ENCODE measurements around the gene GPR75. TPM values are rescaled to one million over a fixed set of nuclear protein-coding genes. Genes with fewer than 3 reads are reported as not detected.

The GPR75 gene
- total RNA-seq: 1 to 10 TPM; 1.4 to 1.7 TPM

DNA sequence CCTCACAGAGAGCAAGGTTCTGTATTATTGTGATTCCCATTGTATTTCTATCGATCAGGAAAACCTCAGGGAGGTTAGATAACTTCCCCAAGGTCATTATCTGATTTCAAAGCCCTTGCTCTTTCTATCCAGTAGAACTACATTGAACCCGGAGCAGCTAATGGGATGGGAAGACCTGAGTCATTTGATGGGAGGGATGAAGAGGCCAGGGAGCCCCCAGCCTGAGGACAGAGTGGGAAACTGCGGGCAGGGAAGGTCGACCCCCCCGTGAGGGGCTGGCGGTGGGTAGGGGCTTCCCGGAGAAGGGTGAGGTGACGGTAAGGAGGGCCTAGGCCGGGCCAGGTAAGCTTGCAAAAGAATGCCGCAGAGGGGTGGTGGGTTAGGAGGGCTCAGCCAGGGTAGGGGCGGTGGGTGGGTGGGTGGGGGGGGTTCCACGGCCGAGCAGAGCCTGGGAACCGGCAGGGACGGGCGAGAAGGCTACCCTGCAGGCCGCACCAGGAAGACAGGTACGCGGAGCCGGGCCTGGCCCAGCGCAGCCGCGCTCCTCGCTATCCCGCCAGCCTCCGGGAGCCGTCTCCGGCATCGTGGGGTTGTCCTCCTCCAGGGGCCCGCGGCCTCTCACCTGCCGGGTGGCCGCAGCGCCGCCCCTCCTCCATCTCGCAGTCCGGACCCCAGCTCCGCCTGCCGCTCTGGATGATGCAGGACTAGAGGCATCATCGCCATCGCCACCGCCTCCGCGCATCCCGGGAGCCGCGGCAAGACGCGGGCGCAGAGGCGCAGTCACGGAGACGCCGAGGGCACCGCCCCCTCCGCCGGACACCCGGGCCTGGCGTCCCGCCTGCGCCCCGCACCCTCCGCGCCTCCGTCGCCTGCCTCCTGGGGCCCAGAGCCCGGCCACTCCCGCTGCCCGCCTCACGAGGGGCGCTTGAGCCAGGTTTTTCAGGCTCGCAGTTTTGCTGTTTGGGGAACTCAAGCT is at the start of gene GPR75:
Gene GPR75, minus strand, starts transcription at position 762 of the 976 bp plus-strand sequence. CDS start 5,211 bp downstream, outside the sequence.
- Mint-ChIP-seq H3K36me3 (ENCODE audit: low read depth) (peaks cover 12% of the 10 kb centered on the region), H3K27me3 (no peaks in the 10 kb centered on the region), H3K4me1 (no peaks in the 10 kb centered on the region), H3K9me3 (no peaks in the 10 kb centered on the region), H3K4me3 (no peak within 1 kb of the TSS), H3K27ac (no peak within 1 kb of the TSS)
- DNase-seq: no peak
- ChIA-PET POLR2A (no interaction called here), CTCF (no interaction called here)

DNA sequence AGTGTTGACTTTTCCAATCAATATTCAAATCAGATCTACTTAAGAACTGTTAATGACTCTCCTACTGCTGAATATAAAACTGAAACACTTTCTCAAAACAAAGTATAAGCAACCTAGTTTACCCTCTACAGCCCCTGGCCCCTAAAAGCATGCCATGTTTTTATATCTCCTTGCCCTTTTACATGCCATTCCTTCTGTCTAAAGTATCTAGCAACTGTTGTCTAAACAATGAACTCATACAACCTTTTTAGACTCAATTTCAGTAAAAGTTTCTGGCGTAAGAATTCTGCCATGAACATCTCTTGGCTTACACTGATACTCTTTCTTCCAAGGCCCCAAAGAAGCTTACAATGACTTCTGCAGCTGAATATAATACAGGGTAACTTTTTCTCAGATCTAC is 47.8 kb upstream of the GPR75 start:
- no peaks in the 10 kb centered on the region for H3K4me1 Mint-ChIP-seq
- POLR2A ChIA-PET: no interaction called here

GRCh38 chr2:53905396-53905795 is 45.6 kb upstream of the GPR75 start:
- H3K4me3 Mint-ChIP-seq: no peak overlapping the region
- H3K4me1 Mint-ChIP-seq: no peaks in the 10 kb centered on the region
- no peaks in the 10 kb centered on the region for H3K27me3 Mint-ChIP-seq
- DNase-seq: no peak
- POLR2A ChIA-PET: no interaction called here
- H3K9me3 Mint-ChIP-seq: no peaks in the 10 kb centered on the region
- H3K36me3 Mint-ChIP-seq (ENCODE audit: low read depth): peaks cover 56% of the 10 kb centered on the region
- no peak overlapping the region for H3K27ac Mint-ChIP-seq
- CTCF ChIA-PET: no interaction called here

More for the DNA sequence above, 47.8 kb upstream of the GPR75 start:
- no peak for DNase-seq
- H3K27ac Mint-ChIP-seq: no peak overlapping the region
- peaks cover 45% of the 10 kb centered on the region for H3K36me3 Mint-ChIP-seq (ENCODE audit: low read depth)
- CTCF ChIA-PET: no interaction called here
- H3K9me3 Mint-ChIP-seq: no peaks in the 10 kb centered on the region
- no peaks in the 10 kb centered on the region for H3K27me3 Mint-ChIP-seq
- no peak overlapping the region for H3K4me3 Mint-ChIP-seq

DNA sequence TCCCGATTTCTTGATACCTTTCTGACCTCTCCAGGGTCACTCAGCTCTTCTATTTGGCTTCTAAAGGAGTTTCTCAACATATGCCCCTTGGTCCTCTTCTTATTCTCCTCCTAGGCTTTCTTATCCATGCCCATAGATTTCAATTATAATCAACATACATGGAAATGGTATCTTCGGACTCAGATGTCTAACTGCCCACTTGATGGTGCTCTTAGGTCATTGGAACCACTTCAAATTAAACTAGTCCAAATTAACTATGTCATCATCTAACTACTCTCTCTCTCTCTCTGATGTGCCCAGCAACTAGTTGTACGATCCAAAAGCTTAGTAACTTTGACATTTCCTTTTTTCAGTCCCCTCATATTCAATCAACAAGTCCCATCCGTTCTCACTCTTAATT is 43.2 kb upstream of the GPR75 start:
- Mint-ChIP-seq H3K4me1 (no peaks in the 10 kb centered on the region), H3K9me3 (no peaks in the 10 kb centered on the region), H3K27me3 (no peaks in the 10 kb centered on the region), H3K27ac (no peak overlapping the region), H3K36me3 (ENCODE audit: low read depth) (peaks cover 56% of the 10 kb centered on the region), H3K4me3 (no peak overlapping the region)
- no peak for DNase-seq
- POLR2A ChIA-PET: interaction anchor here (1.4 kb wide), 2 partner anchors 10 to 68 kb away, joined by 3 to 4 read pairs; partner anchors contain the start of gene PSME4
- CTCF ChIA-PET: no interaction called here

DNA sequence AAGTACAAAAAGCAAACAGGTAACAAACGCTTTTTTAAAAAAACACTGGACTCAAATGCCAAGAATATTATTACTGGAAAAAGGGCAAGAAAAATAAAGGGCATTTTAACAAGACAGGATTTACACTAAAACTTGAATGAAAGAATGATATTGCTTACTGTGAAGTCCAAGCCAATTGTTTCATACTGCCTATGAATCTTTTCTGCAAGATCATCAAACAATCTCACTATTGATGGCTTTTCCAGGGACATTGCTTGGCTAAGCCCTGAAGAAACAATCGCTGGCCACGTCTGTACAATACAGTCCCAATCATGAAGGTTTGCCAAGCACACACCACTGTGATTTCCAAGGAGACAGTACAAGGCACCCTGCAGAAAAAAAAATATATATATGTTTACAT is 41.4 kb upstream of the GPR75 start:
- no peaks in the 10 kb centered on the region for H3K4me1 Mint-ChIP-seq
- no peak overlapping the region for H3K27ac Mint-ChIP-seq
- H3K27me3 Mint-ChIP-seq: no peaks in the 10 kb centered on the region
- no peak for DNase-seq
- CTCF ChIA-PET: no interaction called here
- POLR2A ChIA-PET: no interaction called here
- no peaks in the 10 kb centered on the region for H3K9me3 Mint-ChIP-seq
- H3K36me3 Mint-ChIP-seq (ENCODE audit: low read depth): peaks cover 49% of the 10 kb centered on the region
- H3K4me3 Mint-ChIP-seq: no peak overlapping the region

- H3K4me1 Mint-ChIP-seq: no peaks in the 10 kb centered on the region
- H3K36me3 Mint-ChIP-seq (ENCODE audit: low read depth): peaks cover 56% of the 10 kb centered on the region
- no peaks in the 10 kb centered on the region for H3K27me3 Mint-ChIP-seq
- H3K27ac Mint-ChIP-seq: no peak overlapping the region
- no peaks in the 10 kb centered on the region for H3K9me3 Mint-ChIP-seq
- no peak for DNase-seq
- ChIA-PET CTCF (interaction anchor here (0.7 kb wide), 1 partner anchor 1417 kb away, joined by 3 read pairs; no protein-coding TSS in a partner anchor), POLR2A (no interaction called here)
- no peak overlapping the region for H3K4me3 Mint-ChIP-seq
These were observed 37.1 kb upstream of the GPR75 start for GRCh38 chr2:53896864-53897263.

- peaks cover 77% of the 10 kb centered on the region for H3K36me3 Mint-ChIP-seq (ENCODE audit: low read depth)
- CTCF ChIA-PET: no interaction called here
- peaks cover 27% of the 10 kb centered on the region for H3K4me1 Mint-ChIP-seq
- H3K27ac Mint-ChIP-seq: no peak overlapping the region
- DNase-seq: no peak
- no peak overlapping the region for H3K4me3 Mint-ChIP-seq
- POLR2A ChIA-PET: interaction anchor here (0.7 kb wide), 1 partner anchor 155 kb away, joined by 4 read pairs; no protein-coding TSS in a partner anchor
- H3K27me3 Mint-ChIP-seq: no peaks in the 10 kb centered on the region
- no peaks in the 10 kb centered on the region for H3K9me3 Mint-ChIP-seq
These were observed 26.9 kb upstream of the GPR75 start for GRCh38 chr2:53886406-53887280.

- H3K9me3 Mint-ChIP-seq: no peaks in the 10 kb centered on the region
- DNase-seq: no peak
- CTCF ChIA-PET: no interaction called here
- H3K4me1 Mint-ChIP-seq: peaks cover 27% of the 10 kb centered on the region
- H3K4me3 Mint-ChIP-seq: no peak overlapping the region
- no peak overlapping the region for H3K27ac Mint-ChIP-seq
- H3K27me3 Mint-ChIP-seq: no peaks in the 10 kb centered on the region
- peaks cover 75% of the 10 kb centered on the region for H3K36me3 Mint-ChIP-seq (ENCODE audit: low read depth)
- POLR2A ChIA-PET: no interaction called here
These were observed 25.1 kb upstream of the GPR75 start for GRCh38 chr2:53884883-53885282.

DNA sequence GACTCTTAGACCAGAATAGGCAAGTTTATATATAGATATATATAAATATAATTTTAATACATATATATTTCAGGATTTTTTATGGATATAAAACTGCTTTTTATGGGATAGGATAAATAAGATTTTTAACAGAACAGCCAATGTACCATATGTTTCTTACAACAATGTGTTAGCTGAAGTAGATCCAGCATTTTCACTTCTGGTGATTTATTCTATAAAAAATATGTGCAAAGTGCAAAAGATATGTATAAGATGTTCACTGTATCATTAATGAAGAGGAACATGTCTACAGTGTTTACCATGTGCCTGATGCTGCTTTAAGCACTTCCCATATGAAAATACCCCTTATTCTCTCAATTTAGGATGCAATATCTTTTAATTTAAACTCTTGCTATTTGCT is 22.2 kb upstream of the GPR75 start:
- Mint-ChIP-seq H3K4me1 (peaks cover 21% of the 10 kb centered on the region), H3K27me3 (no peaks in the 10 kb centered on the region), H3K36me3 (ENCODE audit: low read depth) (peaks cover 67% of the 10 kb centered on the region), H3K27ac (no peak overlapping the region), H3K4me3 (no peak overlapping the region), H3K9me3 (no peaks in the 10 kb centered on the region)
- DNase-seq: no peak
- CTCF ChIA-PET: interaction anchor here (0.5 kb wide), 1 partner anchor 15 kb away, joined by 6 read pairs; no protein-coding TSS in a partner anchor
- POLR2A ChIA-PET: no interaction called here

DNA sequence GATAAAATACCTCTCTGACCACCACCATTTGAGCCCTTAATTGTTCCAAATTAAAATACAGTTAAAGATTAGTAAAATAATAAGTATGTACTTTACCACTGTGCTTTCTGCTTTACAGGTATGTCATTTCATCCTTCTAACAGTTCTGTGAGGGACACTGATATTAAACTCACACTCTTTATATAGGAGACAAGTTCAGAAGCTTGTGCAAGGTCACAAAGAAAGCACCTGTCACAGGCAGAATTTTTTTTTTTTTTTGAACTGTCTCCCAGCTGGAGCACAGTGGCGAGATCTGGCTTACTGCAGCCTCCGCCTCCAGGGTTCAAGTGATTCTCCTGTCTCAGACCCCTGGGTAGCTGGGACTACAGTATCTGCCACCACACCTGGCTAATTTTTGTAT is 21.6 kb upstream of the GPR75 start:
- H3K4me3 Mint-ChIP-seq: no peak overlapping the region
- H3K9me3 Mint-ChIP-seq: no peaks in the 10 kb centered on the region
- peaks cover 60% of the 10 kb centered on the region for H3K36me3 Mint-ChIP-seq (ENCODE audit: low read depth)
- no peak overlapping the region for H3K27ac Mint-ChIP-seq
- peaks cover 15% of the 10 kb centered on the region for H3K4me1 Mint-ChIP-seq
- ChIA-PET CTCF (no interaction called here), POLR2A (no interaction called here)
- DNase-seq: no peak
- H3K27me3 Mint-ChIP-seq: no peaks in the 10 kb centered on the region

GRCh38 chr2:53880756-53881155 is 21.0 kb upstream of the GPR75 start:
- Mint-ChIP-seq H3K9me3 (no peaks in the 10 kb centered on the region), H3K27ac (no peak overlapping the region), H3K27me3 (no peaks in the 10 kb centered on the region), H3K4me3 (no peak overlapping the region), H3K4me1 (peaks cover 13% of the 10 kb centered on the region), H3K36me3 (ENCODE audit: low read depth) (peaks cover 60% of the 10 kb centered on the region)
- POLR2A ChIA-PET: no interaction called here
- DNase-seq: no peak
- CTCF ChIA-PET: no interaction called here

DNA sequence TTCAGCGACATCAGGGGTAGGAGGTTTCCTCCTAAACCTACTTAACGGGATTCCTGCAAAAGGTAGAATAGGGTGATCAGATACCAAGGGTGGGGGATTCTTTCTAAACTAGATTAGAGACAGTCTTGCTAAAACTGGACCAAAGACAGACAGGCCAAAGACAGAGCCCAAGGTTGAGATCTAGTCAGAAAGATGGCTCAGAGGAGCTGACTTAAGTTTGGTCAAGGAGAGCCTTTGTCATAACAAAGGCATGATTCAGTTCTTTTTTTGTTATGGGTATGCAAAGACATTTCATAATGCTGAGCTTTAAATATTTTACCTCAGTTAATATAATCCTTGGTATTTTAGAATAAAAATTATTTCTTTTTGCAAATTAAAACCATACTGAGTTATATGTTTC is 17.8 kb upstream of the GPR75 start:
- no peaks in the 10 kb centered on the region for H3K4me1 Mint-ChIP-seq
- H3K9me3 Mint-ChIP-seq: no peaks in the 10 kb centered on the region
- no peaks in the 10 kb centered on the region for H3K27me3 Mint-ChIP-seq
- POLR2A ChIA-PET: no interaction called here
- DNase-seq: no peak
- no peak overlapping the region for H3K4me3 Mint-ChIP-seq
- peaks cover 50% of the 10 kb centered on the region for H3K36me3 Mint-ChIP-seq (ENCODE audit: low read depth)
- CTCF ChIA-PET: no interaction called here
- no peak overlapping the region for H3K27ac Mint-ChIP-seq

GRCh38 chr2:53877112-53877511 is 17.3 kb upstream of the GPR75 start:
- no peaks in the 10 kb centered on the region for H3K4me1 Mint-ChIP-seq
- H3K9me3 Mint-ChIP-seq: no peaks in the 10 kb centered on the region
- ChIA-PET CTCF (no interaction called here), POLR2A (no interaction called here)
- H3K27me3 Mint-ChIP-seq: no peaks in the 10 kb centered on the region
- DNase-seq: no peak
- no peak overlapping the region for H3K4me3 Mint-ChIP-seq
- peaks cover 45% of the 10 kb centered on the region for H3K36me3 Mint-ChIP-seq (ENCODE audit: low read depth)
- H3K27ac Mint-ChIP-seq: no peak overlapping the region

Data from activated CD4-positive, alpha-beta memory T cell treated with anti-CD3 and anti-CD28 coated beads, Interleukin-2, amount 10 ng/mL, durations not matched to agents 7 days and 5 days (primary cell).